Glutamatergic neuron (in vitro differentiated cells): ENCODE data around the gene ALDH3B1. TPM values are rescaled to one million over a fixed set of nuclear protein-coding genes. Genes with fewer than 3 reads are reported as not detected.
A peak's percentile ranks its signal among the peaks of the same experiment; 100 is the strongest.

Experiments
- DNase-seq: peaks from one replicate; pipeline ENCODE4 v3.0.0; 2022
- H3K27ac Mint-ChIP-seq: one replicate; pipeline ENCODE4 v1.8.0; 2020; ENCODE audit warnings: mild to moderate bottlenecking, mixed read lengths, inconsistent platforms; ENCODE audit not compliant: unreplicated experiment
- H3K27me3 Mint-ChIP-seq: one replicate; pipeline ENCODE4 v1.8.0; 2020; ENCODE audit warnings: mild to moderate bottlenecking, moderate library complexity, mixed read lengths, inconsistent platforms; ENCODE audit not compliant: unreplicated experiment
- H3K36me3 Mint-ChIP-seq: one replicate; pipeline ENCODE4 v1.8.0; 2020; ENCODE audit warnings: mild to moderate bottlenecking, mixed read lengths, inconsistent platforms; ENCODE audit not compliant: unreplicated experiment
- H3K4me1 Mint-ChIP-seq: one replicate; pipeline ENCODE4 v1.8.0; 2020; ENCODE audit warnings: mild to moderate bottlenecking, low read depth, mixed read lengths, inconsistent platforms; ENCODE audit not compliant: unreplicated experiment
- H3K4me3 Mint-ChIP-seq: one replicate; pipeline ENCODE4 v1.8.0; 2020; ENCODE audit warnings: mild to moderate bottlenecking, mixed read lengths, inconsistent platforms; ENCODE audit not compliant: unreplicated experiment
- H3K9me3 Mint-ChIP-seq: one replicate; pipeline ENCODE4 v1.8.0; 2020; ENCODE audit warnings: mild to moderate bottlenecking, moderate library complexity, mixed read lengths, inconsistent platforms; ENCODE audit not compliant: unreplicated experiment
- CTCF ChIP-seq: fragments of 200-600 bp; sonication (generic); IDR thresholded peaks from one replicate; pipeline ENCODE4 v1.5.0; 2021; ENCODE audit not compliant: partially characterized antibody, unreplicated experiment
- total RNA-seq: library from RNA; stranded (reverse); fragmentation: NEBNext Ultra II Directional; extraction: Animal tissue kit (Norgen Biotek cat#: 25700); gene quantifications from one replicate; pipeline ENCODE4 v1.2.1, GENCODE V29; 2021; ENCODE audit not compliant: unreplicated experiment

The ALDH3B1 gene
- total RNA-seq, 1 donor from 2014 or later = 0.22 TPM

GRCh38 chr11:68043349-68044144 lies 33.4 kb downstream of the ALDH3B1 start:
- no peaks in the 10 kb centered on the region for H3K36me3 Mint-ChIP-seq
- no peak for TF ChIP-seq CTCF
- no peak overlapping the region for H3K4me3 Mint-ChIP-seq
- H3K9me3 Mint-ChIP-seq = peaks cover 2% of the 10 kb centered on the region
- peaks cover 3% of the 10 kb centered on the region for H3K27me3 Mint-ChIP-seq
- H3K4me1 Mint-ChIP-seq = peaks cover 2% of the 10 kb centered on the region
- DNase-seq = peak; percentile 68
- no peak overlapping the region for H3K27ac Mint-ChIP-seq

GRCh38 chr11:68044145-68044813 lies 34.2 kb downstream of the ALDH3B1 start:
- peaks cover 2% of the 10 kb centered on the region for H3K4me1 Mint-ChIP-seq
- no peak for TF ChIP-seq CTCF
- H3K27ac Mint-ChIP-seq = no peak overlapping the region
- H3K36me3 Mint-ChIP-seq = no peaks in the 10 kb centered on the region
- DNase-seq = no peak
- H3K27me3 Mint-ChIP-seq = peaks cover 3% of the 10 kb centered on the region
- peaks cover 3% of the 10 kb centered on the region for H3K9me3 Mint-ChIP-seq
- H3K4me3 Mint-ChIP-seq = no peak overlapping the region

- peaks cover under 1% of the 10 kb centered on the region for H3K4me1 Mint-ChIP-seq
- H3K27me3 Mint-ChIP-seq = peaks cover 3% of the 10 kb centered on the region
- TF ChIP-seq CTCF = no peak
- no peak overlapping the region for H3K4me3 Mint-ChIP-seq
- no peak overlapping the region for H3K27ac Mint-ChIP-seq
- DNase-seq = no peak
- H3K36me3 Mint-ChIP-seq = no peaks in the 10 kb centered on the region
- peaks cover 3% of the 10 kb centered on the region for H3K9me3 Mint-ChIP-seq
These were observed 34.8 kb downstream of the ALDH3B1 start for GRCh38 chr11:68044898-68045351.

GRCh38 chr11:68047437-68048290 lies 37.5 kb downstream of the ALDH3B1 start:
- Mint-ChIP-seq H3K27me3 (no peaks in the 10 kb centered on the region), H3K9me3 (peaks cover 8% of the 10 kb centered on the region), H3K36me3 (no peaks in the 10 kb centered on the region), H3K4me1 (peaks cover 1% of the 10 kb centered on the region), H3K27ac (no peak overlapping the region), H3K4me3 (no peak overlapping the region)
- no peak for DNase-seq
- TF ChIP-seq CTCF = no peak
